NCI-H1092 (cell line): Measurements from ENCODE around the gene MDM4.
"Not testable (repeated sequence)": the region's sequence is repeated elsewhere in the genome, so short reads cannot be mapped to it uniquely, and the experiment has no call there.

Source experiments
- DNase-seq: peaks from one replicate; lab custom pipeline; 2025; lab: John Stamatoyannopoulos, UW

The MDM4 gene

GRCh38 chr1:204562075-204562990 lies 46.1 kb downstream of the MDM4 start:
- no peak for DNase-seq

GRCh38 chr1:204563307-204563706 lies 47.1 kb downstream of the MDM4 start:
- DNase-seq = no peak

GRCh38 chr1:204563780-204564179 lies 47.6 kb downstream of the MDM4 start:
- DNase-seq = no peak

DNA sequence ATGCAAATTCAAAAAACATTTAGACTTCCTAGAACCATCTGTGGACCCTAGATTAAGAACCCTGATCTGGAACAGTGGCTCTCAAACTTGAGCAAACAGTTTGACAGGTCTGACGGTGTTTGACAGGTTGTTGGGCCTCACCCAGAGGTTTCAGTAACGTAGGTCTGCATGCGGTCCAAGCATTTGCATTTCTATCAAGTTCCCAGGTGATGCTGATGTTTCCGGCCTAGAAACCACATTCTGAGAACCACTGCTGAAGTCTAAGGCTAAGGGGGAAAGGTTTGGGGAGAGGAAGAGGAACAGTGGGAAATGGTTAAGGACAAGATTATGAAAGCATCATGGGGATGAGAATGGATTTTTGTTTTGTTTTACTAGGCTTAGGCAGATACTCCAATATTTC lies 48.6 kb downstream of the MDM4 start:
- no peak for DNase-seq

DNA sequence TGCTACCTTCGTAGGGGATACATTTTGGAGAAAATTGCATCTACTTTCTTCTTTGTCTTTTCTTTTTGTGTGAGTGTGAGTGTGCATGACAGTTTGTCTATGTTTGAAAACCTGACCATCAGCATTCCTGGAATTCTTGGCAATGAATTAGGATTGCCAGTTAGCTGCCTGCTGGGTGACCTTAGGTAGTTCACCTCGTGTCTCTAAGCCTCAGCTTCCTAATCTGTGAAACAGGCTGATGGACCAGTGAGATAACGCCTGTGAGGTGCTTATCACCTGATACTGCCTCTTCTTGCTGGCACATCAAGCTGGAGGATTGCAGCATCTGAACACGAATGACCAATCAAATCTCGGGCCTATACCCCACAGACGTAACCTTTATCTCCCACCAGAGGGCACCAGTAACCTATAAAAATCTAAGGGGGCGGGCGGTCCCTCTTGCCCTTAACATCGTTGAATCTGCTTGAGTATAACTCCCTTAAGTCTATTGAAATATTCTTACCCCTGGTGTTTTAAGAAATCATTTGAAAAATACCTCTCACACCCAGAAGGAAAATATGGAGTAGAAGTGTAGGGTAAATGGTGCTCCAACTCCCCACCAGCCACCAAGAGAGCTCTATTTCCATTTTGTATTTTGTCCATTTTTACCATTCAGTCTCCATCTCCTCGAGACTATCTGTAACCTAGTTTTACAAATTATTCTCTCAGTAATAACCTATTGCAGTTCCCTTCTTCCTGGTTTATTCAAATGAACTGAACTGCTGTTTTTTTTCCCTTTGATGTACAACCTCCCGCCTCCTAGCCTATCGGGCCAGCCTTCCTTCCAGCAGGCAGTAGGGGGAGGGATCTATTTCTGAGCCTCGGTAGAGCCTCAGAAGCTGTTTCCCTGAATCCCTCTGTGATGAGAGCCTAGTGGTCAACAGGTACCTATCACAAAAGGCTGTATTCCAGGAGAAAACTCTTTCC lies 49.7 kb downstream of the MDM4 start:
- DNase-seq = peak; percentile 75

GRCh38 chr1:204566583-204566955 lies 50.4 kb downstream of the MDM4 start:
- no peak for DNase-seq

- DNase-seq = no peak
Measured at GRCh38 chr1:204567071-204567470, 50.9 kb downstream of the MDM4 start.

DNA sequence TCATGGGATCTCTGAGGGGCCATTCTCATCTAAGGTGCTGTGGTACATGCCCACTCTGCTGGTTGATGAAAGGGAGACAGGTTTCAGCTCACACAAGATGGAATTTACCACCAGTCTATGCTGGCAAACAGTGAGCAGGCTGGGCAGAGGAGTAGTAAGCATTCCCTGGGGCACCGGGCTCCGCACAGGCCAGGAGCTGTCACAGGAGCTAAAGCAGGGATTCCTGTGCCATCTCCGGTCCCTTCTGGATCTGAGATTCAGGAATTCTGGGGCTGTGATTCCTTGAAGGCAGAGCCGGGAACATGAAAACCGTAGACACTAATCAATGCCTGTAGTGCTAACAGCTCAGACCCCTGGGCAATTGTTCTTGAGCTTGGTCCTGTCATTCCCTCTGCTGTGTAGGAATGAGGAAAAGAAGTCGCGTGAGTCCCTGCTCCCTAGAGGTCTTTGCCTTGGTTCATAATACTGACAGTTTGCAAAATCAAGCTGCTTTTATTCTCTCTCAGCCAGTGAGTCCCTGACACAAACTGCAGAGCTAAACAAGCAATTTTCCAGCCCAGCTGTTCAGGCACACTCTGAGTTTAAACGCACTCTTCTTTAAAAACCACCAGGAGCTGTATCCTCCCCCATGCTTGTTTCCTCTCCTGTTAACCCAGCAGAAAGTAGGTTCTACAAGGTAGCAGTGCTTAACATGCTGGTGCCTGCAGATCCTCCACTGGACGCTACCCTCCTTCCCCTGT lies 52.5 kb downstream of the MDM4 start:
- no peak for DNase-seq

- DNase-seq = no peak
Measured at GRCh38 chr1:204569478-204569877, 53.3 kb downstream of the MDM4 start.

DNA sequence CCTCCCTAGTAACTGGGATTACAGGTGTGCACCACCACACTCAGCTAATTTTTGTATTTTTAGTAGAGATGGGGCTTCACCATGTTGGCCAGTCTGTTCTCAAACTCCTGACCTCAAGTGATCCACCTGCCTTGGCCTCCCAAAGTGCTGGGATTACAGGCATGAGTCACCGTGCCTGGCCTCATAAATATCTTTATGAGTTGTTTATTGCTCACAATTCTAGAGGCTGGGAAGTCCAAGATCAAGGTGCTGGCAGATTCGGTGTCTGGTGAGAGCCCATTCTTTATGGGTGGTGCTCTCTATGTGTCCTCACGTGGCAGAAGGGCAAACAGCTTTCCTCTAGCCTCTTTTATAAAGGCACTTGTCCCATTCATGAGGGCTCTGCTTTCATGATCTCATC lies 53.8 kb downstream of the MDM4 start:
- DNase-seq = not testable (repeated sequence)

- no peak for DNase-seq
Measured at GRCh38 chr1:204571128-204571527, 54.9 kb downstream of the MDM4 start.

DNA sequence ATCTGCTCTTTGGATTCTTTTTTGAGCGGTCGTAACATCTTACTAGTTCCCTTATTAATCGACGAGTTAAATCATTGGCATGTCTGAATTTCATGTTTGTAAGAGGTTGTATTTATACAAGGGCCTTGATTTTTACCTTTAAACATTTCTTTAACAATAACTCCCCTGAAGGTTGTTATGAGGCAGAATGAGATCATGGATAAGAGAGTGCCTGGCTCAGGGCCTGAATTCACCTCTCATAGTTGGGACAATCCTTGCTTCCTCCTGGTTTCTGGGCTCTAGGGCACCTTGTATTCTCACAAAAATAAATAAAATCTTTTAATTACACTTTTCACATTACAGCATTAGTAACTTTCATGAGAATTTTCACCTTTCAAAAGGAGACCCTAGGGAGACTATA lies 55.4 kb downstream of the MDM4 start:
- DNase-seq = no peak

DNA sequence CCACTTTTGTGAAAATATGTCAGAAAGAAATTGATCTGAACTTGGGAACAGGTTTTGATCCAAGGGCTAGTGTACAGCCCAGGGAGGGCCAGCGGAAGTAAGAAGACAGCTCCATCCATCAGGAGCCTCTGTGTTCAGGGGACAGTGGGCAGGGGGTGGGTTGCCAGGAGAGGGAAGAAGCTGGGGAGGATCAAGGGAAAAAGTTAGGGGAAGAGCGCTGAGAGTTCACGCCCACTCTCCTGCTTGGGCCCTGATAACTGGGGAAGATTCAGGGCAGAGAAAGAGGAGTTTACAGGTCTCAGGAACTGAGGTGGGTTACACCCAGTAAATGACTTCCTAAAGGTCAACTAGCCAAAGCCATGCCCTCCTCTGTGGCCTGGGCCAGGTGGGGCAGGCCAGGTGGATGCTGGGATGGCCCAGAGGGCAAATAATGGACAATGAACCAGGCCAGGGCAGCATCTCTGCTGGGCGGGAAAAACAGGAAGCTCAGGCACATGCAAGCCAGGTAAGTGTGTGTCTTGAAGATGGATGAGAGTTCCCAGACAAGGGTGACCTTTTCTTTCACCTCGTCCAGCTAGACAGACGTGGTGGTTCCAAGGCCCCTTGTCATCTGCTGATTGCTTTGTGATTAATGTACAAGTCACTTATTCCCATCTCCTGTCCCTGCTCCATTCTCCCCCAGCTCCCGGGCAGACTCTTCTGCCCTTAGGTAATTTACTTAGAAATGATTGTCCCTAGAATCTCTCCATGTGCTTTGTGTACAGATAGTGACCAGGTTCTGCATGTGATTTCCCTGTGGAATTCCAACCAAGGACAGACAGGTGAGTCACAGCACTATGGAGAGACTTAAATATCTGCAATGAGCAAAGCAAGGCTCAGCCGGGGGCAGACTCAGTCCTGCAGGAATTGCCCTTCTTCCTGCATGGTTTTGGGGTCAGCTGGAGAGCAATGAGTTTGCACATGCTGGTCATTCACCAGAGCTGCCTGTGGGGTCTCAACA lies 57.0 kb downstream of the MDM4 start:
- no peak for DNase-seq

GRCh38 chr1:204574016-204574864 lies 58.0 kb downstream of the MDM4 start:
- DNase-seq = no peak

GRCh38 chr1:204574865-204575163 lies 58.6 kb downstream of the MDM4 start:
- no peak for DNase-seq

DNA sequence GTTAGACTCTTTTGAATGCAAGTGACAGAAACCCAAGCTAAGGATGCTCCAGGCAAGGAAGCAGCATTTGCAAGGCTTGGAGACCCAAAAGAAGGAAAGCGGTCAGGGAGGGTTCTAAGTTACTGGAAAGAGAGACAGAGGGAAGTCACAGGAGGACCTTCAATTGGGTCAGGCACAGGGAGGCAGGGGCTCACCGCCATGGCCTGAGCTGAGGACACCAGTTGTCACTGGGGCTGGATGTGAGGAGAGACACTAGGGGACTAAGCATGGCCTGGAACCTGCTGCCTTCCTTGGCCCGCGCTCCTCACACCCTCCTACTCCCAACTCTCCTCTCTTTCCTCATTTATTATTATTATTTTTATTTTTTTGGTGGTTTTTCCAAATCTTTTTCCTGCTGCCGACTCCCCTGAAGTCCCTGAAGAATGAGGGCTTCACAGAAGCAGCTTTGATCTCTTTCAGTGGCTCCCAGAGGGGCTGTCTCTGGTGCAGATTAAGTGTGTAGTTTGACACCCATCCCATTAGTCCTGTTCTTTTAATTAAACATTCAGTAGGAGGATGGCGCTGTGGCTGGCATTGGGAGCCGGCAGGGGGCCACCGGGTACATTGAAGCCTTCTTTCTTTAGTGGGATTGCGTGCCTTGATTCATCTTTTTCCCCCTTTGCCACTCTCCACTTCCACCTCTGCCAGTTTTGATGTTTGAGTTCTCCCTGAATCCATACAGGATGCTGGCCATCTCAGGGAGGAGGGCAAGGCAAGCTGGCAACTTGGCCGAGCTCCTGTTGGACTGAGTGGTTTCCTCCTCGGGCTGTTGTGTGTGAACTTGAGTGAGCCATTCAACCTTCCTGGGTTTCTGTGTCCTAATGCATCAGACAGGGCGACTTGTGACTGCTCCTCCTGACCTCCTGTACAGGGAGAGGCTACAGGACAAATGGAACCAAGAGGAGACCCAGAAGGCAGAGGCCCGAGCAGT lies 59.3 kb downstream of the MDM4 start:
- DNase-seq = no peak

GRCh38 chr1:204576422-204576821 lies 60.2 kb downstream of the MDM4 start:
- DNase-seq = no peak

- no peak for DNase-seq
Measured at GRCh38 chr1:204577794-204578478, 61.7 kb downstream of the MDM4 start.
